ENCODE data around the gene TULP4. TPM values are rescaled to one million over a fixed set of nuclear protein-coding genes. Genes with fewer than 3 reads are reported as not detected.
A peak's percentile ranks its signal among the peaks of the same experiment; 100 is the strongest.
"Not testable (repeated sequence)": the region's sequence is repeated elsewhere in the genome, so short reads cannot be mapped to it uniquely, and the experiment has no call there.

The TULP4 gene
- total and polyA plus RNA-seq, 8 donors: 18.6 to 86.8 (median 21.7) TPM

GRCh38 chr6:158548418-158549161 lies 236.3 kb downstream of the TULP4 start:
- DNase-seq (no peak), ATAC-seq (no peak)
- Histone ChIP-seq H3K4me3 (no peak overlapping the region), H3K27me3 (no peaks in the 10 kb centered on the region), H3K4me1 (no peaks in the 10 kb centered on the region), H3K27ac (no peak overlapping the region), H3K36me3 (no peaks in the 10 kb centered on the region), H3K9me3 (no peaks in the 10 kb centered on the region)
- no peak for TF ChIP-seq CTCF (IDR thresholded peaks at IDR 0.05)
- intact Hi-C loops (cut with DNase I): no loop called here

GRCh38 chr6:158552055-158552795 lies 240.0 kb downstream of the TULP4 start:
- Histone ChIP-seq H3K36me3 (no peaks in the 10 kb centered on the region), H3K4me3 (no peak overlapping the region), H3K9me3 (no peaks in the 10 kb centered on the region), H3K27me3 (no peaks in the 10 kb centered on the region), H3K4me1 (peaks cover 0 to 4% of the 10 kb centered on the region in 2 donors), H3K27ac (no peak overlapping the region)
- intact Hi-C loops (cut with DNase I): no loop called here
- DNase-seq: no peak
- no peak for ATAC-seq
- no peak for TF ChIP-seq CTCF (IDR thresholded peaks at IDR 0.05)

GRCh38 chr6:158552796-158553138 lies 240.5 kb downstream of the TULP4 start:
- Histone ChIP-seq H3K4me1 (peaks cover 0 to 4% of the 10 kb centered on the region in 2 donors), H3K4me3 (no peak overlapping the region), H3K36me3 (no peaks in the 10 kb centered on the region), H3K27me3 (no peaks in the 10 kb centered on the region), H3K9me3 (no peaks in the 10 kb centered on the region), H3K27ac (no peak overlapping the region)
- DNase-seq (no peak), ATAC-seq (no peak)
- no peak for TF ChIP-seq CTCF (IDR thresholded peaks at IDR 0.05)
- intact Hi-C loops (cut with DNase I): no loop called here

- TF ChIP-seq CTCF (IDR thresholded peaks at IDR 0.05): no peak
- H3K4me1 ChIP-seq: peaks cover 0 to 11% of the 10 kb centered on the region in 2 donors
- no peak overlapping the region for H3K4me3 ChIP-seq
- no peaks in the 10 kb centered on the region for H3K36me3 ChIP-seq
- peak overlapping the region in 1 of 2 donors; percentile 30 for H3K27ac ChIP-seq
- intact Hi-C loops (cut with DNase I): no loop called here
- H3K27me3 ChIP-seq: no peaks in the 10 kb centered on the region
- ATAC-seq (no peak), DNase-seq (no peak)
- no peaks in the 10 kb centered on the region for H3K9me3 ChIP-seq
These were observed 242.5 kb downstream of the TULP4 start for GRCh38 chr6:158554611-158555361.

GRCh38 chr6:158556113-158556512 lies 243.8 kb downstream of the TULP4 start:
- intact Hi-C loops (cut with DNase I): no loop called here
- ATAC-seq: no peak
- DNase-seq: no peak
- Histone ChIP-seq H3K4me1 (peaks cover 0 to 17% of the 10 kb centered on the region in 2 donors), H3K4me3 (no peak overlapping the region), H3K27ac (no peak overlapping the region), H3K27me3 (no peaks in the 10 kb centered on the region), H3K36me3 (no peaks in the 10 kb centered on the region), H3K9me3 (no peaks in the 10 kb centered on the region)
- TF ChIP-seq CTCF (IDR thresholded peaks at IDR 0.05): no peak

- H3K9me3 ChIP-seq; H3K36me3 ChIP-seq; H3K27ac ChIP-seq; DNase-seq; intact Hi-C loops (cut with DNase I); H3K27me3 ChIP-seq; ATAC-seq; H3K4me3 ChIP-seq: not testable (repeated sequence)
- H3K4me1 ChIP-seq: peaks cover 0 to 27% of the 10 kb centered on the region in 2 donors
These were observed 244.8 kb downstream of the TULP4 start for GRCh38 chr6:158557110-158557509.
